Neural crest cell (in vitro differentiated cells): ENCODE measurements around the gene SLC11A2. TPM values are rescaled to one million over a fixed set of nuclear protein-coding genes. Genes with fewer than 3 reads are reported as not detected.

ENCODE experiments used
- DNase-seq: peaks from one replicate; pipeline ENCODE4 v3.0.0; 2021; ENCODE audit warnings: low read depth, mixed read lengths, low spot score
- H3K27ac Mint-ChIP-seq: one replicate; pipeline ENCODE4 v1.8.0; 2021; ENCODE audit warnings: mild to moderate bottlenecking, mixed read lengths; ENCODE audit not compliant: unreplicated experiment
- H3K27me3 Mint-ChIP-seq: 2 replicates; pipeline ENCODE4 v1.8.0; 2021; ENCODE audit warnings: low read depth, mild to moderate bottlenecking, mixed read lengths
- H3K36me3 Mint-ChIP-seq: 2 replicates; pipeline ENCODE4 v1.8.0; 2021; ENCODE audit warnings: low read depth, mild to moderate bottlenecking, mixed read lengths
- H3K4me1 Mint-ChIP-seq: 2 replicates; pipeline ENCODE4 v1.8.0; 2021; ENCODE audit warnings: mixed read lengths
- H3K4me3 Mint-ChIP-seq: one replicate; pipeline ENCODE4 v1.8.0; 2021; ENCODE audit warnings: mild to moderate bottlenecking, mixed read lengths
- H3K9me3 Mint-ChIP-seq: 2 replicates; pipeline ENCODE4 v1.8.0; 2021; ENCODE audit warnings: mixed read lengths
- CTCF ChIP-seq: fragments of 200-600 bp; sonication (generic); conservative IDR thresholded peaks from 2 replicates; pipeline ENCODE4 v1.5.0; 2021; ENCODE audit warnings: antibody characterized with exemption, mild to moderate bottlenecking
- total RNA-seq: library from RNA; stranded (reverse); gene quantifications from 2 replicates; pipeline ENCODE4 v1.2.1, GENCODE V29; 2021

The SLC11A2 gene
- total RNA-seq, 1 donor from 2014 or later: 51.4 TPM

GRCh38 chr12:51036279-51036678, 10.1 kb upstream of the SLC11A2 start:
- Mint-ChIP-seq H3K4me1 (peaks cover 6% of the 10 kb centered on the region), H3K27me3 (no peaks in the 10 kb centered on the region), H3K27ac (no peak overlapping the region), H3K36me3 (no peaks in the 10 kb centered on the region), H3K4me3 (no peak overlapping the region), H3K9me3 (no peaks in the 10 kb centered on the region)
- no peak for TF ChIP-seq CTCF
- no peak for DNase-seq

- H3K4me1 Mint-ChIP-seq: peaks cover 20% of the 10 kb centered on the region
- H3K36me3 Mint-ChIP-seq: no peaks in the 10 kb centered on the region
- no peaks in the 10 kb centered on the region for H3K9me3 Mint-ChIP-seq
- TF ChIP-seq CTCF: no peak
- H3K4me3 Mint-ChIP-seq: no peak overlapping the region
- no peaks in the 10 kb centered on the region for H3K27me3 Mint-ChIP-seq
- peak overlapping the region; percentile 90 for H3K27ac Mint-ChIP-seq
- no peak for DNase-seq
These were observed 7.4 kb upstream of the SLC11A2 start for GRCh38 chr12:51033457-51034089.

- H3K4me1 Mint-ChIP-seq: peaks cover 25% of the 10 kb centered on the region
- H3K4me3 Mint-ChIP-seq: no peak overlapping the region
- DNase-seq: no peak
- H3K27me3 Mint-ChIP-seq: no peaks in the 10 kb centered on the region
- no peaks in the 10 kb centered on the region for H3K9me3 Mint-ChIP-seq
- peak overlapping the region; percentile 90 for H3K27ac Mint-ChIP-seq
- no peak for TF ChIP-seq CTCF
- H3K36me3 Mint-ChIP-seq: no peaks in the 10 kb centered on the region
These were observed 6.9 kb upstream of the SLC11A2 start for GRCh38 chr12:51033048-51033447.

- no peak for TF ChIP-seq CTCF
- Mint-ChIP-seq H3K27ac (no peak overlapping the region), H3K27me3 (no peaks in the 10 kb centered on the region), H3K36me3 (no peaks in the 10 kb centered on the region), H3K4me3 (peak overlapping the region; percentile 65), H3K9me3 (no peaks in the 10 kb centered on the region), H3K4me1 (peaks cover 55% of the 10 kb centered on the region)
- no peak for DNase-seq
These were observed 2.6 kb upstream of the SLC11A2 start for GRCh38 chr12:51028813-51029150.

GRCh38 chr12:51028126-51028812, 2.1 kb upstream of the SLC11A2 start:
- DNase-seq: peak; percentile 7
- TF ChIP-seq CTCF: peak; percentile 57
- Mint-ChIP-seq H3K9me3 (no peaks in the 10 kb centered on the region), H3K4me1 (peaks cover 59% of the 10 kb centered on the region), H3K27ac (no peak overlapping the region), H3K27me3 (no peaks in the 10 kb centered on the region), H3K36me3 (no peaks in the 10 kb centered on the region), H3K4me3 (peak overlapping the region; percentile 65)
